Natural killer cell (primary cell): ENCODE results near the gene FKBP1B. TPM values are rescaled to one million over a fixed set of nuclear protein-coding genes. Genes with fewer than 3 reads are reported as not detected.

ENCODE experiments used
- ATAC-seq, 3 donors: fragments of 150-1000 bp in 2 of 3; fragments of 200-7000 bp in 1 of 3; cut with Tn5 transposase; 1 replicate in 1 of 3; 2 replicates in 2 of 3; pipeline ENCODE4 v1.10.0; 2021; ENCODE audit warnings: mild to moderate bottlenecking in 2 of 3, moderate library complexity in 2 of 3
- DNase-seq, 2 donors: peaks; one replicate each; pipeline versions ENCODE4 v3.0.0 to v3.0.0-alpha.2; 2013 to 2021; ENCODE audit warnings: mixed read lengths in 1 of 2
- H3K27ac ChIP-seq: one replicate; pipeline ENCODE4 v1.5.1; 2013; ENCODE audit warnings: mild to moderate bottlenecking, low read length
- H3K27me3 ChIP-seq: one replicate; pipeline ENCODE4 v1.6.1; 2013; ENCODE audit warnings: low read length; ENCODE audit not compliant: control insufficient read depth, insufficient read depth
- H3K36me3 ChIP-seq: one replicate; pipeline ENCODE4 v1.6.1; 2013; ENCODE audit warnings: low read length; ENCODE audit not compliant: control insufficient read depth, insufficient read depth
- H3K4me1 ChIP-seq: one replicate; pipeline ENCODE4 v1.6.1; 2013; ENCODE audit warnings: low read length; ENCODE audit not compliant: control insufficient read depth, insufficient read depth
- H3K4me3 ChIP-seq: one replicate; pipeline ENCODE4 v1.5.1; 2013; ENCODE audit warnings: low read length
- H3K9me3 ChIP-seq: one replicate; pipeline ENCODE4 v1.6.1; 2013; ENCODE audit warnings: low read length; ENCODE audit not compliant: control insufficient read depth, insufficient read depth
- H3K27ac Mint-ChIP-seq, 2 donors: one replicate each; pipeline ENCODE4 v1.8.0; 2022; ENCODE audit warnings: mild to moderate bottlenecking in 2 of 2, mixed read lengths in 2 of 2, moderate library complexity in 1 of 2
- H3K27me3 Mint-ChIP-seq, 2 donors: one replicate each; pipeline ENCODE4 v1.8.0; 2022; ENCODE audit warnings: low read depth in 2 of 2, mixed read lengths in 2 of 2
- H3K36me3 Mint-ChIP-seq: one replicate; pipeline ENCODE4 v1.8.0; 2022; ENCODE audit warnings: mixed read lengths
- H3K4me1 Mint-ChIP-seq, 2 donors: one replicate each; pipeline ENCODE4 v1.8.0; 2022; ENCODE audit warnings: mixed read lengths in 2 of 2
- H3K4me3 Mint-ChIP-seq: one replicate; pipeline ENCODE4 v1.8.0; 2022; ENCODE audit warnings: mild to moderate bottlenecking, moderate library complexity, mixed read lengths
- H3K9me3 Mint-ChIP-seq, 2 donors: one replicate each; pipeline ENCODE4 v1.8.0; 2022; ENCODE audit warnings: mixed read lengths in 2 of 2
- WGBS: methylation state at CpG from one replicate; pipeline ENCODE4 v1.1.7; 2013; ENCODE audit warnings: missing lambda C conversion rate; ENCODE audit not compliant: insufficient coverage; 5-methylcytosine and 5-hydroxymethylcytosine counted together
- intact Hi-C: fragments of 100-400 bp; cut with micrococcal nuclease; formaldehyde crosslinking; loops from one replicate; pipeline ENCODE4 v1.14.2; 2022
- total RNA-seq, 4 donors: library from RNA; stranded (reverse); fragments of 120-200 nt in 1 of 4; gene quantifications; one replicate each; pipeline versions ENCODE4 v1.2.3 to v1.2.4, GENCODE V29; 2013 to 2022
- TF ChIP-seq, protein P1 (sequence below): fragments of 200-600 bp; IDR thresholded peaks from one replicate; pipeline ENCODE4 v1.8.0; 2022; ENCODE audit warnings: antibody characterized with exemption

Gene FKBP1B
- total RNA-seq, 3 donors from 2014 or later (not counting 1 experiment from before 2014, with no cell fraction given): 1.5 to 3.4 (median 3.3) TPM

DNA sequence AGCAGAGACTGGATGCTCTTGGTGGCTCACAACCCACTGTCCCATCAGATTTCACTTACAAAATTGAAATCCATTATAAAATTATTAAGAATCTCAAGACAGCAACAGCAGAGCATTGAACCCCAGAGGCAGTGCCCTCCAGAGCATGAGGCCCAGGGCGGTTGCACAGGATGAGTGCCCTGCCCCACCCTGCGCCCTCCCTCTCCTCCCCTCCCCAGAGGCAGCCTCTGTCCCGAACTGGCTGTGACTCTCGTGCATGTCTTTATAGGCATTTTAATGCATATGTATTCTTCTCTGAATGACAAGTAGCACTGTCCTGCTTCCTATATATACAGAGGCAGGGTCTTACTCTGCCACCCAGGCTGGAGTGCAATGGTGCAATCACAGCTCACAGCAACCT is 29.3 kb upstream of the FKBP1B start:
- Histone ChIP-seq H3K27ac (no peak overlapping the region), H3K4me1 (no peaks in the 10 kb centered on the region), H3K36me3 (peaks cover 3% of the 10 kb centered on the region), H3K4me3 (no peak overlapping the region), H3K9me3 (no peaks in the 10 kb centered on the region), H3K27me3 (no peaks in the 10 kb centered on the region)
- Mint-ChIP-seq H3K36me3 (no peaks in the 10 kb centered on the region), H3K4me1 (peaks cover 0 to 7% of the 10 kb centered on the region in 2 donors), H3K4me3 (no peak overlapping the region), H3K9me3 (no peaks in the 10 kb centered on the region), H3K27me3 (no peaks in the 10 kb centered on the region), H3K27ac (no peak overlapping the region)
- intact Hi-C loops: no loop called here
- TF ChIP-seq, protein P1, sequence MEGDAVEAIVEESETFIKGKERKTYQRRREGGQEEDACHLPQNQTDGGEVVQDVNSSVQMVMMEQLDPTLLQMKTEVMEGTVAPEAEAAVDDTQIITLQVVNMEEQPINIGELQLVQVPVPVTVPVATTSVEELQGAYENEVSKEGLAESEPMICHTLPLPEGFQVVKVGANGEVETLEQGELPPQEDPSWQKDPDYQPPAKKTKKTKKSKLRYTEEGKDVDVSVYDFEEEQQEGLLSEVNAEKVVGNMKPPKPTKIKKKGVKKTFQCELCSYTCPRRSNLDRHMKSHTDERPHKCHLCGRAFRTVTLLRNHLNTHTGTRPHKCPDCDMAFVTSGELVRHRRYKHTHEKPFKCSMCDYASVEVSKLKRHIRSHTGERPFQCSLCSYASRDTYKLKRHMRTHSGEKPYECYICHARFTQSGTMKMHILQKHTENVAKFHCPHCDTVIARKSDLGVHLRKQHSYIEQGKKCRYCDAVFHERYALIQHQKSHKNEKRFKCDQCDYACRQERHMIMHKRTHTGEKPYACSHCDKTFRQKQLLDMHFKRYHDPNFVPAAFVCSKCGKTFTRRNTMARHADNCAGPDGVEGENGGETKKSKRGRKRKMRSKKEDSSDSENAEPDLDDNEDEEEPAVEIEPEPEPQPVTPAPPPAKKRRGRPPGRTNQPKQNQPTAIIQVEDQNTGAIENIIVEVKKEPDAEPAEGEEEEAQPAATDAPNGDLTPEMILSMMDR: no peak
- DNase-seq (no peak), ATAC-seq (no peak)
- WGBS: 92% methylated on average over 4 of the region's 4 CpGs

DNA sequence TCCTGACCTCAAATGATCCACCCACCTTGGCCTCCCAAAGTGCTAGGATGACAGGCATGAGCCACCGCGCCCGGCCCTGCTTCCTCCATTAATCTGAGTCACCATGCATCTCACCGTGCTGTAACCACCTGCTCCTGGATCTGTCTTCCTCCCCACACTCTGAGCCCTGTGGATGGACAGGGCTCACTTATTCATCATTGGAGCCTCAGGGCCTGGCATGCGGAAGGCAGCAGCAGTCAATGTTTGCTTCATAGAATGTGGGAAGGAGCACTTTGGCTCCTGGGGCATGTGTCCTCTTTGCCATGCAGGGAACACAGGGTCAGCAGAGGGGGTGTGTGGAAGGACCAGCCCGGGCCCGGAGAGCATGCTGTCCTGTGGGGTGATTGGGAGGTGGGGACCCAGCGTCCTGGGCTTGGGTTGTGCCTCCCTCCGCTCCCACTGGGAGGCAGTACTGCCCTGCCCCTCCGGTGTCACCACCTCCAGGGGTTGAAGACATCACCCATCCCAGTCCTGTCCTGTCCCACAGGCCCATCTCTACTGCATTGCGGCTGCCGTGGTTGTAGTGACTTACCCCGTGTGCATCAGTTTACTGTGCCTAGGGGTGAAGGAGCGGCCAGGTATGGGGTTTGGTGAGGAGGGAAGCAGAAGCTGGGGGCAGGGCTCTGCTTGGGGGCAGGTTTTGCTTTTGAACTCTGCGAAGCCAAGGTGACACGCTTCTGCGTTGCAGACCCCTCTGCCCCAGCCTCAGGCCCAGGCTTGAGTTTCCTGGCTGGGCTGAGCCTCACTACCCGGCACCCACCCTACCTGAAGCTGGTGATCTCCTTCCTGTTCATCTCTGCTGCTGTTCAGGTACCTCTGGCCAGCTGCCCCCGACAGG is 28.2 kb upstream of the FKBP1B start:
- WGBS: 93% methylated on average over 19 of the region's 19 CpGs
- Mint-ChIP-seq H3K4me1 (peaks cover 0 to 7% of the 10 kb centered on the region in 2 donors), H3K36me3 (no peaks in the 10 kb centered on the region), H3K27me3 (no peaks in the 10 kb centered on the region), H3K27ac (no peak overlapping the region), H3K4me3 (no peak overlapping the region), H3K9me3 (no peaks in the 10 kb centered on the region)
- no peak overlapping the region for H3K27ac ChIP-seq
- no peak overlapping the region for H3K4me3 ChIP-seq
- H3K27me3 ChIP-seq: no peaks in the 10 kb centered on the region
- no peaks in the 10 kb centered on the region for H3K9me3 ChIP-seq
- peak in 1 of 3 donors; percentile 33 for ATAC-seq
- no peaks in the 10 kb centered on the region for H3K4me1 ChIP-seq
- H3K36me3 ChIP-seq: peaks cover 8% of the 10 kb centered on the region
- intact Hi-C loops: no loop called here
- TF ChIP-seq, protein P1: no peak
- DNase-seq: peak in 1 of 2 donors; percentile 35

GRCh38 chr2:24022324-24022974 is 27.1 kb upstream of the FKBP1B start:
- Mint-ChIP-seq H3K9me3 (no peaks in the 10 kb centered on the region), H3K27me3 (no peaks in the 10 kb centered on the region), H3K4me1 (peaks cover 0 to 7% of the 10 kb centered on the region in 2 donors), H3K36me3 (no peaks in the 10 kb centered on the region), H3K27ac (no peak overlapping the region), H3K4me3 (no peak overlapping the region)
- Histone ChIP-seq H3K27ac (no peak overlapping the region), H3K4me3 (no peak overlapping the region), H3K4me1 (no peaks in the 10 kb centered on the region), H3K27me3 (no peaks in the 10 kb centered on the region), H3K9me3 (no peaks in the 10 kb centered on the region), H3K36me3 (peaks cover 12% of the 10 kb centered on the region)
- WGBS: 97% methylated on average over 14 of the region's 14 CpGs
- no peak for DNase-seq
- TF ChIP-seq, protein P1: no peak
- ATAC-seq: no peak
- intact Hi-C loops: no loop called here
